B cell (primary cell): ENCODE data around the gene GPR183. TPM values are rescaled to one million over a fixed set of nuclear protein-coding genes. Genes with fewer than 3 reads are reported as not detected.

Experiments
- ATAC-seq: fragments of 200-7000 bp; cut with Tn5 transposase; one replicate; pipeline ENCODE4 v1.10.0; 2021; ENCODE audit warnings: low read depth, mild to moderate bottlenecking, moderate number of reproducible peaks, moderate library complexity
- CTCF ChIA-PET: fragments of 350-600 bp; sonication (Branson Sonifier 250); formaldehyde crosslinking; loops from one replicate; lab custom pipeline; 2021; ENCODE audit warnings: antibody characterized with exemption, inconsistent platforms; lab: Charles Lee
- POLR2A ChIA-PET: fragments of 350-600 bp; sonication (Branson Sonifier 250); formaldehyde crosslinking; loops from one replicate; lab custom pipeline; 2021; ENCODE audit warnings: antibody characterized with exemption; lab: Charles Lee
- DNase-seq: peaks from one replicate; pipeline ENCODE4 v3.0.0; 2013
- H2AFZ ChIP-seq: 2 replicates; pipeline ENCODE4 v1.6.1; 2012; ENCODE audit warnings: mild to moderate bottlenecking, low read depth, low read length; ENCODE audit not compliant: insufficient read depth, poor library complexity, severe bottlenecking
- H3K27ac ChIP-seq, 2 donors: 1 replicate in 1 of 2; 2 replicates in 1 of 2; pipeline ENCODE4 v1.5.1; 2012 to 2013; ENCODE audit warnings: low read length in 2 of 2, mild to moderate bottlenecking in 2 of 2, moderate library complexity in 1 of 2
- H3K27me3 ChIP-seq, 4 experiments: fragments of 200-600 bp in 1 of 4; sonication (generic) in 1 of 4; replicated peaks in 1 of 4; 1 replicate in 2 of 4; 2 replicates in 2 of 4; pipeline versions ENCODE4 v1.6.1 to v1.7.0; 2013 to 2016; ENCODE audit warnings: low read length in 3 of 4, mild to moderate bottlenecking in 2 of 4, mixed read lengths in 1 of 4, moderate library complexity in 1 of 4; ENCODE audit not compliant: insufficient read depth in 4 of 4, control insufficient read depth in 3 of 4; ENCODE audit errors: control extremely low read depth in 1 of 4
- H3K36me3 ChIP-seq, 2 experiments: replicated peaks in 1 of 2; 1 replicate in 1 of 2; 2 replicates in 1 of 2; pipeline versions ENCODE4 v1.6.1 to v1.7.1; 2013; ENCODE audit warnings: low read length in 1 of 2; ENCODE audit not compliant: insufficient read depth in 2 of 2, control insufficient read depth in 1 of 2; ENCODE audit errors: control extremely low read depth in 1 of 2, extremely low read depth in 1 of 2
- H3K4me1 ChIP-seq, 2 donors: fragments of 200-600 bp in 1 of 2; sonication (generic) in 1 of 2; 1 replicate in 1 of 2; 2 replicates in 1 of 2; pipeline versions ENCODE4 v1.5.1 to v1.6.1; 2013 to 2017; ENCODE audit warnings: low read length in 2 of 2; ENCODE audit not compliant: control insufficient read depth in 2 of 2, insufficient read depth in 2 of 2
- H3K4me2 ChIP-seq: replicated peaks from 2 replicates; pipeline ENCODE3; 2012; ENCODE audit warnings: mild to moderate bottlenecking, low read depth, low read length; ENCODE audit not compliant: poor library complexity, severe bottlenecking
- H3K4me3 ChIP-seq, 5 experiments: fragments of 200-600 bp in 1 of 5; sonication (generic) in 1 of 5; 1 replicate in 3 of 5; 2 replicates in 2 of 5; pipeline versions ENCODE4 v1.5.1 to v1.7.0; 2011 to 2016; ENCODE audit warnings: low read length in 4 of 5, mild to moderate bottlenecking in 4 of 5, low read depth in 2 of 5, control low read depth in 1 of 5, moderate library complexity in 1 of 5; ENCODE audit not compliant: insufficient read depth in 1 of 5; ENCODE audit errors: control extremely low read depth in 1 of 5, extremely low read depth in 1 of 5
- H3K79me2 ChIP-seq: fragments of 200-600 bp; sonication (generic); one replicate; pipeline ENCODE4 v1.6.0; 2016; ENCODE audit warnings: low read length; ENCODE audit not compliant: control insufficient read depth, insufficient read depth
- H3K9ac ChIP-seq: fragments of 200-600 bp; sonication (generic); 2 replicates; pipeline ENCODE4 v1.6.1; 2017; ENCODE audit warnings: mild to moderate bottlenecking, low read length, moderate library complexity
- H3K9me3 ChIP-seq, 3 donors: one replicate each; pipeline versions ENCODE4 v1.6.1 to v1.7.1; 2013; ENCODE audit warnings: low read length in 2 of 3; ENCODE audit not compliant: control insufficient read depth in 2 of 3, insufficient read depth in 1 of 3; ENCODE audit errors: control extremely low read depth in 1 of 3
- H4K20me1 ChIP-seq: 2 replicates; pipeline ENCODE4 v1.6.0; 2012; ENCODE audit warnings: mild to moderate bottlenecking, low read length; ENCODE audit not compliant: insufficient read depth, control insufficient read depth, poor library complexity, severe bottlenecking
- H3K27ac Mint-ChIP-seq: one replicate; pipeline ENCODE4 v1.8.0; 2021; ENCODE audit warnings: mixed read lengths
- H3K27me3 Mint-ChIP-seq: one replicate; pipeline ENCODE4 v1.8.0; 2021; ENCODE audit warnings: mixed read lengths
- H3K4me1 Mint-ChIP-seq: one replicate; pipeline ENCODE4 v1.8.0; 2021; ENCODE audit warnings: mixed read lengths
- H3K4me3 Mint-ChIP-seq: one replicate; pipeline ENCODE4 v1.8.0; 2021; ENCODE audit warnings: mixed read lengths
- H3K9me3 Mint-ChIP-seq: one replicate; pipeline ENCODE4 v1.8.0; 2022; ENCODE audit warnings: mixed read lengths; ENCODE audit not compliant: insufficient read depth
- EZH2 ChIP-seq: IDR thresholded peaks from 2 replicates; pipeline ENCODE4 v1.6.1; 2012; ENCODE audit warnings: borderline replicate concordance, low read depth, mild to moderate bottlenecking, moderate library complexity, low read length; ENCODE audit not compliant: insufficient read depth, poor library complexity, severe bottlenecking
- WGBS: methylation state at CpG from one replicate; pipeline ENCODE4 v1.1.5; 2013; ENCODE audit warnings: missing lambda C conversion rate; ENCODE audit not compliant: insufficient coverage; 5-methylcytosine and 5-hydroxymethylcytosine counted together
- intact Hi-C: fragments of 100-400 bp; cut with micrococcal nuclease; formaldehyde crosslinking; loops from one replicate; pipeline ENCODE4 v1.10.0; 2022
- polyA plus RNA-seq: library from polyadenylated mRNA; depleted of rRNA; stranded (reverse); fragments of >200 nt; gene quantifications from 2 replicates; pipeline ENCODE4 v1.2.3, GENCODE V29; 2012
- total RNA-seq, 2 donors: library from RNA; stranded (reverse); fragments of 120-200 nt in 1 of 2; gene quantifications; 1 replicate in 1 of 2; 2 replicates in 1 of 2; pipeline versions ENCODE4 v1.2.3 to v1.2.4, GENCODE V29; 2013 to 2022
- TF ChIP-seq, protein P1 (sequence below): fragments of 200-600 bp; IDR thresholded peaks from one replicate; pipeline ENCODE4 v1.8.0; 2022; ENCODE audit warnings: antibody characterized with exemption, mild to moderate bottlenecking

Gene GPR183
- total and polyA plus RNA-seq, 2 donors (not counting 1 experiment from before 2014, with no cell fraction given), result 150 to 256 TPM

DNA sequence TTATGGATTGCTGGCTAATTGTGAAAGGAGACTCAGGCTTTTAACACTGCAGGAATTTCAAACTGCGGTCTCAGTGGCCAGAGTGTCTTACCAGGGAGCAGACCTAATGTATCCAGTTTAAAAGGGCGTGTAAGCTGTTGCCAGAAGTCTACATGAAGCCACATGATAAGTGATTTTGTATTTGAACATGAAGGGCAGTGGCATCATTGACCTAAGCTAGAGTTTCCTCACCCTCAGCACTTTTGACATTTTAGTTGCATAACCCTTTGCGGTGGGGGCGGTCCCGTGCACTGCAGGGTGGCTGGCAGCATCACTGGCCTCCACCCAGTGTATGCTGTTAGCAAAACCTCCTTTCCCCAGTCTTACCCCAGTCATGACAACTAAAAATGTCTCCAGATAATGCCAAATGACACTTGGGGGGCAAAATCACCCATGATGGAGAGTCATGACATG, 25.4 kb downstream of the GPR183 start:
- Mint-ChIP-seq H3K4me1 (peaks cover 87% of the 10 kb centered on the region), H3K9me3 (no peaks in the 10 kb centered on the region), H3K27me3 (no peaks in the 10 kb centered on the region), H3K4me3 (peak overlapping the region; percentile 73), H3K27ac (peak overlapping the region; percentile 95)
- Histone ChIP-seq H3K79me2 (peaks cover 74% of the 10 kb centered on the region), H3K27ac (peak overlapping the region; percentile 85 to 89), H3K4me3 (peak overlapping the region in 3 of 5 experiments; percentile 15 to 32 (median 31)), H4K20me1 (no peaks in the 10 kb centered on the region), H3K27me3 (no peaks in the 10 kb centered on the region), H3K36me3 (peaks cover 0 to 10% of the 10 kb centered on the region in 2 experiments), H2AFZ (no peak overlapping the region), H3K4me2 (peak overlapping the region; percentile 71), H3K4me1 (peaks cover 87 to 88% of the 10 kb centered on the region in 2 donors), H3K9me3 (no peaks in the 10 kb centered on the region), H3K9ac (peak overlapping the region; percentile 41)
- TF ChIP-seq EZH2, result no peak
- TF ChIP-seq, protein P1, sequence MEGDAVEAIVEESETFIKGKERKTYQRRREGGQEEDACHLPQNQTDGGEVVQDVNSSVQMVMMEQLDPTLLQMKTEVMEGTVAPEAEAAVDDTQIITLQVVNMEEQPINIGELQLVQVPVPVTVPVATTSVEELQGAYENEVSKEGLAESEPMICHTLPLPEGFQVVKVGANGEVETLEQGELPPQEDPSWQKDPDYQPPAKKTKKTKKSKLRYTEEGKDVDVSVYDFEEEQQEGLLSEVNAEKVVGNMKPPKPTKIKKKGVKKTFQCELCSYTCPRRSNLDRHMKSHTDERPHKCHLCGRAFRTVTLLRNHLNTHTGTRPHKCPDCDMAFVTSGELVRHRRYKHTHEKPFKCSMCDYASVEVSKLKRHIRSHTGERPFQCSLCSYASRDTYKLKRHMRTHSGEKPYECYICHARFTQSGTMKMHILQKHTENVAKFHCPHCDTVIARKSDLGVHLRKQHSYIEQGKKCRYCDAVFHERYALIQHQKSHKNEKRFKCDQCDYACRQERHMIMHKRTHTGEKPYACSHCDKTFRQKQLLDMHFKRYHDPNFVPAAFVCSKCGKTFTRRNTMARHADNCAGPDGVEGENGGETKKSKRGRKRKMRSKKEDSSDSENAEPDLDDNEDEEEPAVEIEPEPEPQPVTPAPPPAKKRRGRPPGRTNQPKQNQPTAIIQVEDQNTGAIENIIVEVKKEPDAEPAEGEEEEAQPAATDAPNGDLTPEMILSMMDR, result no peak
- DNase-seq, result no peak
- peak; percentile 82 for ATAC-seq
- POLR2A ChIA-PET, result interaction anchor here (1.2 to 2.1 kb wide), 4 partner anchors 18 to 95 kb away, joined by 3 to 6 read pairs (median 5); no protein-coding TSS in a partner anchor
- CTCF ChIA-PET, result interaction anchor here (0.8 to 9.6 kb wide), 17 partner anchors 11 to 221 kb away, joined by 3 to 164 read pairs (median 5); partner anchors contain the start of gene GPR183
- intact Hi-C loops, result loop anchor here (1.0 to 5.0 kb wide), 7 partner anchors 12 to 260 kb away; partner anchors contain the start of genes GPR183 and TM9SF2
- 25% methylated on average over 5 of the region's 5 CpGs for WGBS

DNA sequence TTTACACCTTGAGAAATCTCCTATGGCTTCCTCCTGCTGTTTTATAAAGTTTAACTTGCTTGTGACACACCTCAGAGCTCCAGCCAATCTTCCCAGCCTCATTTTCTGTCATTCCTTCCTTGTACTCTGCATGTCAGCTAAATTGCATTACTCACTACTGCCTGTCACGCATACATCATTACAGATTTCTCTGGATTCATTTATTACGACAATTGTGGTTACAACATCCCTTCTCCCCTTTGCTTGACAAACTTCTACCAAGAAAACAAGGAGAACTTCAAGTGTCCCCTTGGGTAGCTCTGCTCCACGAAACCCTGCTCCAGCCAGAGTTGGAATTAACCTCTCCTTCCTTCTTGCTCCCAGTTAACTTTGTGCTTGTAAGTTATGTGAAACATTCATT, 27.0 kb downstream of the GPR183 start:
- ChIA-PET CTCF (interaction anchor here (1.5 to 9.6 kb wide), 4 partner anchors 12 to 156 kb away, joined by 7 to 164 read pairs (median 36); no protein-coding TSS in a partner anchor), POLR2A (interaction anchor here (0.7 kb wide), 1 partner anchor 263 kb away, joined by 3 read pairs; no protein-coding TSS in a partner anchor)
- no peak overlapping the region for H3K9ac ChIP-seq
- Mint-ChIP-seq H3K27ac (peak overlapping the region; percentile 95), H3K27me3 (no peaks in the 10 kb centered on the region), H3K9me3 (no peaks in the 10 kb centered on the region), H3K4me1 (peaks cover 87% of the 10 kb centered on the region), H3K4me3 (peak overlapping the region; percentile 11)
- WGBS, result 100% methylated on average over 2 of the region's 3 CpGs
- no peaks in the 10 kb centered on the region for H4K20me1 ChIP-seq
- H3K27ac ChIP-seq, result peak overlapping the region; percentile 85 to 89
- peaks cover 88% of the 10 kb centered on the region in 2 donors for H3K4me1 ChIP-seq
- peaks cover 74% of the 10 kb centered on the region for H3K79me2 ChIP-seq
- TF ChIP-seq, protein P1, result no peak
- no peak for TF ChIP-seq EZH2
- H3K9me3 ChIP-seq, result no peaks in the 10 kb centered on the region
- no peak for ATAC-seq
- H3K4me2 ChIP-seq, result peak overlapping the region; percentile 34
- H3K27me3 ChIP-seq, result no peaks in the 10 kb centered on the region
- H3K36me3 ChIP-seq, result peaks cover 0 to 20% of the 10 kb centered on the region in 2 experiments
- no peak overlapping the region for H3K4me3 ChIP-seq
- no peak overlapping the region for H2AFZ ChIP-seq
- DNase-seq, result no peak
- intact Hi-C loops, result loop anchor here (5.0 kb wide), 2 partner anchors 222 to 262 kb away; partner anchors contain the start of gene TM9SF2
